HEK293 (cell line): Measurements from ENCODE around the gene DNMT1.

Experiments
- CTCF ChIA-PET: fragments of 350-600 bp; formaldehyde crosslinking; extraction: SDS; loops from one replicate; lab custom pipeline; 2021; ENCODE audit warnings: antibody characterized with exemption; lab: Yijun Ruan, JAX
- POLR2A ChIA-PET: fragments of 300-600 bp; formaldehyde crosslinking; extraction: SDS; loops from one replicate; lab custom pipeline; 2020; ENCODE audit warnings: antibody characterized with exemption, inconsistent platforms; lab: Yijun Ruan, JAX
- H3K27ac ChIP-seq: fragments of 200-500 bp; sonication (Bioruptor generic); 2 replicates; pipeline ENCODE4 v1.5.1; 2014; ENCODE audit warnings: low read depth, low read length, control low read depth, inconsistent platforms; ENCODE audit errors: extremely low read depth
- H3K36me3 ChIP-seq, 2 experiments: fragments of 200-500 bp in 1 of 2; sonication (Bioruptor generic) in 1 of 2; 1 replicate in 1 of 2; 2 replicates in 1 of 2; pipeline ENCODE4 v1.5.1; 2014 to 2017; ENCODE audit warnings: inconsistent platforms in 2 of 2, low read length in 2 of 2; ENCODE audit not compliant: control insufficient read depth in 2 of 2, insufficient read depth in 1 of 2
- H3K4me1 ChIP-seq: fragments of 200-500 bp; sonication (Bioruptor generic); 2 replicates; pipeline ENCODE4 v1.5.1; 2014; ENCODE audit warnings: mild to moderate bottlenecking, low read length, inconsistent platforms; ENCODE audit not compliant: control insufficient read depth, insufficient read depth
- H3K4me3 ChIP-seq: 2 replicates; pipeline ENCODE4 v1.5.1; 2011; ENCODE audit warnings: low read depth, mild to moderate bottlenecking, control low read depth, low read length, moderate library complexity
- H3K9me3 ChIP-seq: fragments of 200-500 bp; sonication (Bioruptor generic); 2 replicates; pipeline ENCODE4 v1.5.1; 2014; ENCODE audit warnings: low read depth, low read length, inconsistent platforms; ENCODE audit not compliant: control insufficient read depth, insufficient read depth
- MZF1 ChIP-seq: fragments of 450-650 bp; formaldehyde crosslinking; IDR thresholded peaks from 2 replicates; pipeline ENCODE4 v1.5.1; 2017; ENCODE audit warnings: missing biosample characterization, missing genetic modification characterization, borderline replicate concordance
- SETDB1 ChIP-seq: IDR thresholded peaks from one replicate; pipeline ENCODE4 v1.6.1; 2017; ENCODE audit warnings: mild to moderate bottlenecking, low read length, moderate library complexity, mixed read lengths; ENCODE audit not compliant: insufficient read length
- ZBTB11 ChIP-seq: fragments of 450-650 bp; formaldehyde crosslinking; conservative IDR thresholded peaks from 2 replicates; pipeline ENCODE4 v1.5.1; 2016; ENCODE audit warnings: low read depth, missing biosample characterization, missing genetic modification characterization
- ZFP41 ChIP-seq: fragments of 450-650 bp; formaldehyde crosslinking; IDR thresholded peaks from 2 replicates; pipeline ENCODE4 v1.5.1; 2016; ENCODE audit warnings: missing biosample characterization, missing genetic modification characterization, borderline replicate concordance
- ZNF121 ChIP-seq: fragments of 450-650 bp; formaldehyde crosslinking; IDR thresholded peaks from 2 replicates; pipeline ENCODE4 v1.5.1; 2016; ENCODE audit warnings: missing biosample characterization, missing genetic modification characterization
- ZNF426 ChIP-seq: fragments of 450-650 bp; formaldehyde crosslinking; IDR thresholded peaks from 2 replicates; pipeline ENCODE4 v1.5.1; 2017; ENCODE audit warnings: missing biosample characterization, missing genetic modification characterization, mild to moderate bottlenecking, inconsistent platforms, moderate library complexity
- ZNF530 ChIP-seq: fragments of 450-650 bp; formaldehyde crosslinking; IDR thresholded peaks from 2 replicates; pipeline ENCODE4 v1.5.1; 2016; ENCODE audit warnings: low read depth, missing biosample characterization, missing genetic modification characterization
- ZNF626 ChIP-seq: fragments of 450-650 bp; sonication (Bioruptor Pico); formaldehyde crosslinking; IDR thresholded peaks from 2 replicates; pipeline ENCODE4 v1.5.1; 2018; ENCODE audit warnings: missing biosample characterization, missing genetic modification characterization, inconsistent platforms
- ZNF768 ChIP-seq: fragments of 450-650 bp; formaldehyde crosslinking; IDR thresholded peaks from 2 replicates; pipeline ENCODE4 v1.5.1; 2018; ENCODE audit warnings: missing biosample characterization, mild to moderate bottlenecking, missing genetic modification characterization
- ZSCAN16 ChIP-seq: fragments of 450-650 bp; formaldehyde crosslinking; IDR thresholded peaks from 2 replicates; pipeline ENCODE4 v1.5.1; 2016; ENCODE audit warnings: missing biosample characterization, missing genetic modification characterization
- ZSCAN4 ChIP-seq: fragments of 450-650 bp; formaldehyde crosslinking; IDR thresholded peaks from 2 replicates; pipeline ENCODE4 v1.5.1; 2017; ENCODE audit warnings: missing biosample characterization, missing genetic modification characterization
- TF ChIP-seq, protein P1 (sequence below): sonication (generic); formaldehyde crosslinking; IDR thresholded peaks from 2 replicates; pipeline ENCODE4 v1.8.1; 2022; ENCODE audit warnings: mild to moderate bottlenecking, moderate library complexity, missing genetic modification reagents

Gene DNMT1

GRCh38 chr19:10104665-10105508 is 89.9 kb downstream of the DNMT1 start (continued):
- TF ChIP-seq ZBTB11 (tag by site-specific recombination) = no peak
- TF ChIP-seq ZFP41 (tag by site-specific recombination) = no peak
- TF ChIP-seq ZSCAN16 (tag by site-specific recombination) = no peak

DNA sequence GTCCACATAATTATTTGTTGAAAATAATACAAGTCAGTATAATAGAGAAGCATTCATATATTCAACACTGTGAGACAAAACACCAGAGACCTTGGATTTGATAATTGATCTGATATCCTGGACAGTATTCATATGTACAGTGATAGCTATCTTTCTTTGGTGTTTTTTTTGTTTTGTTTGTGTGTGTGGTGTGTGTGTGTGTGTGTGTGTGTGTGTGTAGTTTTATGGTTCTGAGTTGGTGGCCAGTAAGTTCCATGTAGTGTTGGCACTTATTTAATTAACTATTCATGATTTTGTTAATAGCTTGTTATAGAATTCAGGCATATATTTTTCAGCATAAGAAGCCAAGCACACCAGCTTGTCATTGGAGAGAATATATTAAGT is 90.6 kb downstream of the DNMT1 start:
- peaks cover 10 to 21% of the 10 kb centered on the region in 2 experiments; a peak in 2 of 3 replicates for H3K36me3 ChIP-seq
- TF ChIP-seq MZF1 (tag by site-specific recombination) = no peak
- no peak for TF ChIP-seq SETDB1
- TF ChIP-seq ZNF426 (tag by site-specific recombination) = no peak
- peak; percentile 74 for TF ChIP-seq ZSCAN4
- H3K4me1 ChIP-seq = no peaks in the 10 kb centered on the region
- no peak overlapping the region for H3K4me3 ChIP-seq
- ChIA-PET POLR2A (interaction anchor here (0.6 kb wide), 1 partner anchor 269 kb away, joined by 3 read pairs; the partner anchor contains the start of gene PIN1), CTCF (interaction anchor here (0.6 to 1.6 kb wide), 3 partner anchors 20 to 171 kb away, joined by 3 to 8 read pairs (median 4); no protein-coding TSS in a partner anchor)
- no peak overlapping the region for H3K27ac ChIP-seq
- H3K9me3 ChIP-seq = no peaks in the 10 kb centered on the region

DNA sequence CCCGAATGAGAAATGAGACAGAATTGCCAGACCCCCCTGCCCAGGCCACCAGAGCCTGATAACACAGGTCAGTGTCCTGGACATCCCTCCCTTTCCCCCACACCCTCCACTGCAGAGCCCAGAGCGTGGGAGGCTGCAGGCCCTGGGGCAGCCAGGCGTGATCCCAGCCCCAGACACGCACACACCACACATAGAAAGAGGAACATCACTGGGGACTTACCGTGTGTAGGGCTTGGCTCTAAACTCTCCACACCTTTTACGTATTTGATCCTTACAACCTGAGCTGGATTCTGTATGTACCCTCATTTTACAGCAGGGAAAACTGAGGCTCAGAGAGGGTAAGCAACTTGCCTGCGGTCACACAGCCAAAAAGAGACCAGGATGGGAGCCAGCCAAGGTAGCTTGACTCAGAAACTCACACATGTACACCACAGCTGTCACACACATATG is 91.9 kb downstream of the DNMT1 start:
- no peak overlapping the region for H3K27ac ChIP-seq
- POLR2A ChIA-PET = interaction anchor here (1.3 kb wide), 1 partner anchor 11 kb away, joined by 5 read pairs; no protein-coding TSS in a partner anchor

DNA sequence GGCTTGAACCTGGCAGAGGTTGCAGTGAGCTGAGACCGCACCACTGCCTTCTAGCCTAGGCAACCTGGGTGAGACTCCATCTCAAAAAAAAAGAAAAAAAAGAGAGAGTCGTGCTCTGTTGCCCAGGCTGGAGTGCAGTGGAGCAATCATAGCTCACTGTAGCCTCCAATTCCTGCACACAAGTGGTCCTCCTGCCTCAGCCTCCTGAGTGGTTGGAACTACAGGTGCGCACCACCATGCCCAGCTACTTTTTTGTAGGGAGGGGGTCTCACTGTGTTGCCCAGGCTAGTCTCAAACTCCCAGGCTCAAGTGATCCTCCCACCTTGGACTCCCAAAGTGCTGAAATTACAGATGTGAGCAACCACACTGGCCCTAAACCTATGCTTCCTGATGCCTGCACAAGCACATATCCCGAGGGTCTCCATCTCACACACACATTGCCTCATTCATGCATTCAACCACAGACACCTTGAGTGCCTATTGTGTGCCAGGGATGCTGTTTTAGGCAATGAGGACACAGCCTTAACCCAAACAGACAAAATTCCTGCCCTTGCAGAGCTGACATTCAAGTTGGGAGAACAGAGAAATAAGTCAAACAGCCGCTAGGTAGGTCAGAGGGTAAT is 94.5 kb downstream of the DNMT1 start:
- no peak overlapping the region for H3K4me3 ChIP-seq
- H3K4me1 ChIP-seq = no peaks in the 10 kb centered on the region
- TF ChIP-seq ZNF530 (tag by site-specific recombination) (no peak), ZNF121 (tag by site-specific recombination) (peak; percentile 84), ZNF626 (no peak)
- ChIA-PET POLR2A (interaction anchor here (0.6 to 1.4 kb wide), 2 partner anchors 10 to 12 kb away, joined by 4 read pairs; no protein-coding TSS in a partner anchor), CTCF (interaction anchor here (0.6 to 2.2 kb wide), 8 partner anchors 7 to 291 kb away, joined by 3 to 11 read pairs (median 4); no protein-coding TSS in a partner anchor)
- no peaks in the 10 kb centered on the region for H3K9me3 ChIP-seq
- no peak overlapping the region for H3K27ac ChIP-seq
- no peaks in the 10 kb centered on the region for H3K36me3 ChIP-seq

More for the DNA sequence above, 91.9 kb downstream of the DNMT1 start:
- Histone ChIP-seq H3K9me3 (no peaks in the 10 kb centered on the region), H3K4me3 (no peak overlapping the region), H3K36me3 (peaks cover 0 to 8% of the 10 kb centered on the region in 2 experiments; a peak in 1 of 3 replicates), H3K4me1 (no peaks in the 10 kb centered on the region)
- TF ChIP-seq ZNF121 (tag by site-specific recombination) = no peak
- TF ChIP-seq, protein P1, sequence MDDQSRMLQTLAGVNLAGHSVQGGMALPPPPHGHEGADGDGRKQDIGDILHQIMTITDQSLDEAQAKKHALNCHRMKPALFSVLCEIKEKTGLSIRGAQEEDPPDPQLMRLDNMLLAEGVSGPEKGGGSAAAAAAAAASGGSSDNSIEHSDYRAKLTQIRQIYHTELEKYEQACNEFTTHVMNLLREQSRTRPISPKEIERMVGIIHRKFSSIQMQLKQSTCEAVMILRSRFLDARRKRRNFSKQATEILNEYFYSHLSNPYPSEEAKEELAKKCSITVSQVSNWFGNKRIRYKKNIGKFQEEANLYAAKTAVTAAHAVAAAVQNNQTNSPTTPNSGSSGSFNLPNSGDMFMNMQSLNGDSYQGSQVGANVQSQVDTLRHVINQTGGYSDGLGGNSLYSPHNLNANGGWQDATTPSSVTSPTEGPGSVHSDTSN (CRISPR knock-in tag) = no peak
- TF ChIP-seq ZNF768 (tag by site-specific recombination) = peak; percentile 92; the same call in 1 of the 2 replicates
- CTCF ChIA-PET = interaction anchor here (0.6 to 1.0 kb wide), 4 partner anchors 11 to 150 kb away, joined by 3 to 4 read pairs (median 4); no protein-coding TSS in a partner anchor
